T-cell (primary cell): ENCODE data around the gene NFKBIZ. TPM values are rescaled to one million over a fixed set of nuclear protein-coding genes. Genes with fewer than 3 reads are reported as not detected.

Experiments used
- ATAC-seq, 4 experiments: fragments of 200-7000 bp in 3 of 4; fragments of 150-1000 bp in 1 of 4; cut with Tn5 transposase; replicated peaks in 1 of 4; 1 replicate in 3 of 4; 2 replicates in 1 of 4; pipeline ENCODE4 v1.10.0; 2021; ENCODE audit warnings: moderate library complexity in 3 of 4, mild to moderate bottlenecking in 2 of 4, moderate number of reproducible peaks in 1 of 4
- CTCF ChIA-PET, 2 donors: fragments of 300-600 bp; sonication (Branson Sonifier 250); formaldehyde crosslinking; loops; one replicate each; lab custom pipeline; 2022; ENCODE audit warnings: antibody characterized with exemption in 2 of 2; lab: Charles Lee
- POLR2A ChIA-PET, 2 donors: fragments of 300-600 bp; sonication (Branson Sonifier 250); formaldehyde crosslinking; loops; one replicate each; lab custom pipeline; 2022; ENCODE audit warnings: antibody characterized with exemption in 2 of 2; lab: Charles Lee
- DNase-seq, 35 experiments: peaks; one replicate each; pipeline versions ENCODE4 v3.0.0 to v3.0.0-alpha.2; 2013 to 2023
- H3K27ac ChIP-seq: one replicate; pipeline ENCODE4 v1.5.1; 2013; ENCODE audit warnings: low read length
- H3K27me3 ChIP-seq, 2 experiments: replicated peaks in 1 of 2; 1 replicate in 1 of 2; 2 replicates in 1 of 2; pipeline versions ENCODE4 v1.6.1 to v1.7.0; 2013; ENCODE audit warnings: low read length in 1 of 2, mixed read lengths in 1 of 2; ENCODE audit not compliant: control insufficient read depth in 2 of 2, insufficient read depth in 2 of 2; ENCODE audit errors: extremely low read depth in 1 of 2
- H3K36me3 ChIP-seq, 2 donors: 1 replicate in 1 of 2; 2 replicates in 1 of 2; pipeline versions ENCODE4 v1.6.1 to v1.7.0; 2013; ENCODE audit warnings: low read length in 1 of 2; ENCODE audit not compliant: control insufficient read depth in 2 of 2, insufficient read depth in 1 of 2; ENCODE audit errors: extremely low read depth in 1 of 2
- H3K4me1 ChIP-seq, 2 experiments: 1 replicate in 1 of 2; 2 replicates in 1 of 2; pipeline versions ENCODE4 v1.6.1 to v1.7.0; 2013; ENCODE audit warnings: low read length in 2 of 2, mixed read lengths in 1 of 2; ENCODE audit not compliant: insufficient read depth in 2 of 2, control insufficient read depth in 1 of 2; ENCODE audit errors: extremely low read depth in 1 of 2
- H3K4me3 ChIP-seq, 2 donors: 1 replicate in 1 of 2; 2 replicates in 1 of 2; pipeline versions ENCODE4 v1.5.1 to v1.7.0; 2013; ENCODE audit warnings: mild to moderate bottlenecking in 2 of 2, low read length in 1 of 2, moderate library complexity in 1 of 2; ENCODE audit not compliant: control insufficient read depth in 1 of 2; ENCODE audit errors: extremely low read depth in 1 of 2
- H3K9me3 ChIP-seq: 2 replicates; pipeline ENCODE4 v1.7.0; 2013
- H3K27ac Mint-ChIP-seq, 2 donors: one replicate each; pipeline ENCODE4 v1.8.0; 2020 to 2021; ENCODE audit warnings: mild to moderate bottlenecking in 2 of 2, mixed read lengths in 2 of 2
- H3K27me3 Mint-ChIP-seq, 2 donors: one replicate each; pipeline ENCODE4 v1.8.0; 2021 to 2022; ENCODE audit warnings: mixed read lengths in 2 of 2
- H3K36me3 Mint-ChIP-seq: one replicate; pipeline ENCODE4 v1.8.0; 2021; ENCODE audit warnings: mixed read lengths
- H3K4me1 Mint-ChIP-seq, 3 donors: one replicate each; pipeline ENCODE4 v1.8.0; 2020 to 2022; ENCODE audit warnings: mixed read lengths in 3 of 3, mild to moderate bottlenecking in 1 of 3
- H3K4me3 Mint-ChIP-seq, 3 donors: one replicate each; pipeline ENCODE4 v1.8.0; 2020 to 2022; ENCODE audit warnings: mild to moderate bottlenecking in 3 of 3, mixed read lengths in 3 of 3, moderate library complexity in 3 of 3
- H3K9me3 Mint-ChIP-seq, 3 donors: one replicate each; pipeline ENCODE4 v1.8.0; 2020 to 2022; ENCODE audit warnings: mixed read lengths in 3 of 3
- WGBS: methylation state at CpG from one replicate; pipeline ENCODE4 v1.1.5; 2013; ENCODE audit warnings: missing lambda C conversion rate; ENCODE audit not compliant: insufficient coverage; 5-methylcytosine and 5-hydroxymethylcytosine counted together
- total RNA-seq, 35 experiments: library from RNA in 6 of 35; stranded (reverse) in 6 of 35; fragments of 120-200 nt in 1 of 35; gene quantifications; one replicate each; pipeline versions ENCODE4 v1.2.1 to v1.2.4 and lab custom pipeline; 2013 to 2026

The NFKBIZ gene
- total RNA-seq, 5 donors from 2014 or later (not counting 1 experiment from before 2014, with no cell fraction given) = 130 to 720 (median 132) TPM

- H3K27me3 ChIP-seq = no peaks in the 10 kb centered on the region
- peak; percentile 25 to 57 (median 48) for ATAC-seq
- POLR2A ChIA-PET = interaction anchor here (0.6 to 3.1 kb wide), 15 partner anchors 8 to 276 kb away, joined by 3 to 34 read pairs (median 5); partner anchors contain the start of genes CEP97 (in 1 of the 2) and PCNP (in 1 of the 2)
- WGBS = under 1% methylated on average over 67 of the region's 67 CpGs
- CTCF ChIA-PET = interaction anchor here (0.5 to 2.1 kb wide), 6 partner anchors 20 to 379 kb away, joined by 3 to 18 read pairs (median 4); no protein-coding TSS in a partner anchor
- Mint-ChIP-seq H3K27me3 (no peaks in the 10 kb centered on the region), H3K36me3 (peaks cover 47% of the 10 kb centered on the region), H3K4me1 (peaks cover 50% of the 10 kb centered on the region in 3 donors), H3K9me3 (no peaks in the 10 kb centered on the region), H3K4me3 (peak overlapping the region; percentile 98 to 100 (median 99)), H3K27ac (peak overlapping the region; percentile 99 to 100)
- H3K27ac ChIP-seq = peak overlapping the region; percentile 99
- DNase-seq = peak in 32 of 35 experiments; percentile 25 to 71 (median 50)
- H3K36me3 ChIP-seq = peaks cover 8 to 33% of the 10 kb centered on the region in 2 donors
- no peaks in the 10 kb centered on the region for H3K9me3 ChIP-seq
- H3K4me1 ChIP-seq = peaks cover 12 to 21% of the 10 kb centered on the region in 2 experiments
- peak overlapping the region; percentile 84 to 89 for H3K4me3 ChIP-seq
Observed at GRCh38 chr3:101849714-101850245, 466 bp downstream of the NFKBIZ start.

- 3% methylated on average over 9 of the region's 19 CpGs for WGBS
- Histone ChIP-seq H3K36me3 (peaks cover 8 to 39% of the 10 kb centered on the region in 2 donors), H3K27ac (peak overlapping the region; percentile 99), H3K9me3 (no peaks in the 10 kb centered on the region), H3K4me1 (peaks cover 12 to 24% of the 10 kb centered on the region in 2 experiments), H3K27me3 (no peaks in the 10 kb centered on the region), H3K4me3 (peak overlapping the region; percentile 84 to 89)
- H3K4me3 Mint-ChIP-seq = peak overlapping the region; percentile 98 to 100 (median 99)
- H3K4me1 Mint-ChIP-seq = peaks cover 56 to 57% (median 57%) of the 10 kb centered on the region in 3 donors
- peak; percentile 25 to 51 (median 28) for ATAC-seq
- no peaks in the 10 kb centered on the region for H3K27me3 Mint-ChIP-seq
- CTCF ChIA-PET = interaction anchor here (0.5 to 2.1 kb wide), 6 partner anchors 26 to 379 kb away, joined by 3 to 18 read pairs (median 4); no protein-coding TSS in a partner anchor
- POLR2A ChIA-PET = interaction anchor here (1.2 to 3.1 kb wide), 15 partner anchors 8 to 48 kb away, joined by 4 to 34 read pairs (median 8); no protein-coding TSS in a partner anchor
- peak in 34 of 35 experiments; percentile 22 to 86 (median 66) for DNase-seq
- no peaks in the 10 kb centered on the region for H3K9me3 Mint-ChIP-seq
- peak overlapping the region; percentile 99 to 100 for H3K27ac Mint-ChIP-seq
- peaks cover 53% of the 10 kb centered on the region for H3K36me3 Mint-ChIP-seq
Observed at GRCh38 chr3:101850246-101851051, 1.1 kb downstream of the NFKBIZ start.

GRCh38 chr3:101851072-101851770 lies 1.9 kb downstream of the NFKBIZ start:
- no peaks in the 10 kb centered on the region for H3K9me3 ChIP-seq
- ATAC-seq = no peak
- no CpG with 5 or more reads among the region's 5 CpGs for WGBS
- Mint-ChIP-seq H3K9me3 (no peaks in the 10 kb centered on the region), H3K27ac (peak overlapping the region; percentile 99 to 100), H3K4me3 (peak overlapping the region; percentile 98 to 100 (median 99)), H3K4me1 (peaks cover 60 to 64% (median 62%) of the 10 kb centered on the region in 3 donors), H3K27me3 (no peaks in the 10 kb centered on the region), H3K36me3 (peaks cover 58% of the 10 kb centered on the region)
- peak overlapping the region; percentile 84 to 89 for H3K4me3 ChIP-seq
- H3K27ac ChIP-seq = peak overlapping the region; percentile 99
- POLR2A ChIA-PET = interaction anchor here (0.6 to 2.5 kb wide), 14 partner anchors 8 to 377 kb away, joined by 3 to 20 read pairs (median 5); no protein-coding TSS in a partner anchor
- no peak for DNase-seq
- CTCF ChIA-PET = interaction anchor here (0.5 to 2.0 kb wide), 9 partner anchors 13 to 374 kb away, joined by 3 to 8 read pairs (median 4); no protein-coding TSS in a partner anchor
- H3K36me3 ChIP-seq = peaks cover 8 to 46% of the 10 kb centered on the region in 2 donors
- H3K27me3 ChIP-seq = no peaks in the 10 kb centered on the region
- peaks cover 12 to 24% of the 10 kb centered on the region in 2 experiments for H3K4me1 ChIP-seq

GRCh38 chr3:101851850-101852714 lies 2.8 kb downstream of the NFKBIZ start:
- peaks cover 8 to 54% of the 10 kb centered on the region in 2 donors for H3K36me3 ChIP-seq
- H3K9me3 Mint-ChIP-seq = no peaks in the 10 kb centered on the region
- ATAC-seq = no peak
- peak overlapping the region; percentile 99 for H3K27ac ChIP-seq
- peaks cover 62% of the 10 kb centered on the region for H3K36me3 Mint-ChIP-seq
- ChIA-PET CTCF (interaction anchor here (0.5 to 2.0 kb wide), 8 partner anchors 12 to 373 kb away, joined by 3 to 8 read pairs (median 4); no protein-coding TSS in a partner anchor), POLR2A (interaction anchor here (0.5 to 2.5 kb wide), 21 partner anchors 7 to 377 kb away, joined by 3 to 20 read pairs (median 5); no protein-coding TSS in a partner anchor)
- H3K27me3 ChIP-seq = no peaks in the 10 kb centered on the region
- no peak for DNase-seq
- peak overlapping the region; percentile 98 to 100 (median 99) for H3K4me3 Mint-ChIP-seq
- no peaks in the 10 kb centered on the region for H3K9me3 ChIP-seq
- 55% methylated on average over 5 of the region's 6 CpGs for WGBS
- H3K27ac Mint-ChIP-seq = peak overlapping the region; percentile 99 to 100
- H3K4me3 ChIP-seq = peak overlapping the region; percentile 84 to 89
- no peaks in the 10 kb centered on the region for H3K27me3 Mint-ChIP-seq
- peaks cover 12 to 24% of the 10 kb centered on the region in 2 experiments for H3K4me1 ChIP-seq
- peaks cover 67 to 72% (median 70%) of the 10 kb centered on the region in 3 donors for H3K4me1 Mint-ChIP-seq
